Lower leg skin (tissue), 4 donors: ENCODE results near the gene LMO1. TPM values are rescaled to one million over a fixed set of nuclear protein-coding genes. Genes with fewer than 3 reads are reported as not detected.

Experiments
- DNase-seq, 2 donors: peaks; one replicate each; pipeline ENCODE4 v3.0.0-alpha.2; 2019; ENCODE audit warnings: low spot score in 2 of 2
- H3K4me3 ChIP-seq: fragments of 200-600 bp; sonication (generic); 2 replicates; pipeline ENCODE4 v1.5.1; 2017; ENCODE audit warnings: mild to moderate bottlenecking, low read depth; ENCODE audit not compliant: poor library complexity, severe bottlenecking
- CTCF ChIP-seq, 3 donors: fragments of 450-650 bp; IDR thresholded peaks; one replicate each; pipeline ENCODE4 v1.5.1; 2016; ENCODE audit warnings: antibody characterized with exemption in 3 of 3, mild to moderate bottlenecking in 3 of 3, moderate library complexity in 2 of 3
- POLR2A ChIP-seq, 2 donors: fragments of 450-650 bp; IDR thresholded peaks; one replicate each; pipeline ENCODE4 v1.6.1; 2016 to 2017; ENCODE audit warnings: antibody characterized with exemption in 2 of 2, mild to moderate bottlenecking in 1 of 2, moderate library complexity in 1 of 2
- WGBS, 2 donors: methylation state at CpG; one replicate each; pipeline ENCODE4 v1.1.5; 2018; 5-methylcytosine and 5-hydroxymethylcytosine counted together
- intact Hi-C: fragments of 100-400 bp; cut with DNase I; formaldehyde crosslinking; loops from one replicate; pipeline ENCODE4 v1.15.0; 2023; ENCODE audit warnings: low total_unique reads
- total RNA-seq, 4 donors: library from RNA; depleted of rRNA; stranded (reverse); fragments of >200 nt; gene quantifications; one replicate each; pipeline ENCODE4 v1.1.0, GENCODE V29; 2016

The LMO1 gene
- total RNA-seq, 4 donors from 2014 or later: 7.0 to 19.3 (median 8.4) TPM

- WGBS, 2 donors: 69 to 89% methylated on average over 1 of the region's 1 CpG
- DNase-seq: no peak
- intact Hi-C loops: no loop called here
- H3K4me3 ChIP-seq: no peak overlapping the region
- TF ChIP-seq CTCF (IDR thresholded peaks at IDR 0.05) (no peak), POLR2A (IDR thresholded peaks at IDR 0.05) (no peak)
Measured at GRCh38 chr11:8178297-8178696, 85.4 kb downstream of the LMO1 start.

- intact Hi-C loops: no loop called here
- TF ChIP-seq CTCF (IDR thresholded peaks at IDR 0.05) (no peak), POLR2A (IDR thresholded peaks at IDR 0.05) (no peak)
- no peak for DNase-seq
- no peak overlapping the region for H3K4me3 ChIP-seq
- 46 to 61% methylated on average over 5 of the region's 5 CpGs for WGBS, 2 donors
Measured at GRCh38 chr11:8177136-8177535, 86.5 kb downstream of the LMO1 start.

Other genes starting within 250 kb of the LMO1 start
- gene TUB, start 182.7 kb downstream of the LMO1 start, total RNA-seq: 1 to 10 TPM; 1.2 to 4.8 (median 2.5) TPM
- 10 to 100 TPM; 13.7 to 39.3 (median 18.3) TPM for gene RIC3, start 94.9 kb downstream of the LMO1 start, total RNA-seq